Vagina (tissue), 2 donors: Measurements from ENCODE around the gene SH3D19. TPM values are rescaled to one million over a fixed set of nuclear protein-coding genes. Genes with fewer than 3 reads are reported as not detected.
"Not testable (repeated sequence)": the region's sequence is repeated elsewhere in the genome, so short reads cannot be mapped to it uniquely, and the experiment has no call there.

Source experiments
- DNase-seq, 2 donors: peaks; one replicate each; pipeline ENCODE4 v3.0.0-alpha.2; 2017; ENCODE audit errors: extremely low spot score in 2 of 2
- H3K27ac ChIP-seq: fragments of 200-600 bp; sonication (generic); one replicate; pipeline ENCODE4 v1.5.1; 2019
- H3K27me3 ChIP-seq: fragments of 200-600 bp; sonication (generic); one replicate; pipeline ENCODE4 v1.5.1; 2019
- H3K36me3 ChIP-seq, 2 donors: fragments of 200-600 bp; sonication (generic); one replicate each; pipeline ENCODE4 v1.5.1; 2017 to 2019
- H3K4me1 ChIP-seq: fragments of 200-600 bp; sonication (generic); one replicate; pipeline ENCODE4 v1.5.1; 2019
- H3K4me3 ChIP-seq, 2 donors: fragments of 200-600 bp; sonication (generic); 1 replicate in 1 of 2; 2 replicates in 1 of 2; pipeline ENCODE4 v1.5.1; 2016 to 2019
- H3K9me3 ChIP-seq: fragments of 200-600 bp; sonication (generic); one replicate; pipeline ENCODE4 v1.5.1; 2019
- POLR2A ChIP-seq, 2 donors: fragments of 450-650 bp; IDR thresholded peaks; one replicate each; pipeline ENCODE4 v1.6.1; 2017; ENCODE audit warnings: antibody characterized with exemption in 2 of 2, mild to moderate bottlenecking in 2 of 2, moderate library complexity in 2 of 2
- POLR2AphosphoS5 ChIP-seq, 2 donors: sonication (generic); formaldehyde crosslinking; IDR thresholded peaks; one replicate each; pipeline ENCODE4 v1.9.0; 2017; ENCODE audit warnings: antibody characterized with exemption in 2 of 2, mild to moderate bottlenecking in 2 of 2, low read depth in 1 of 2; ENCODE audit not compliant: insufficient read depth in 1 of 2
- intact Hi-C: fragments of 100-400 bp; cut with DNase I; formaldehyde crosslinking; loops from one replicate; pipeline ENCODE4 v1.15.1; 2023
- total RNA-seq: library from RNA; depleted of rRNA; stranded (reverse); fragments of >200 nt; gene quantifications from one replicate; pipeline ENCODE4 v1.2.3, GENCODE V29; 2016
- TF ChIP-seq, protein P1 (sequence below), 3 experiments: fragments of 450-650 bp in 2 of 3; fragments of 200-600 bp in 1 of 3; sonication (generic) in 1 of 3; IDR thresholded peaks; one replicate each; pipeline ENCODE4 v1.5.1; 2017 to 2019; ENCODE audit warnings: antibody characterized with exemption in 3 of 3, mild to moderate bottlenecking in 2 of 3, moderate library complexity in 2 of 3

Gene SH3D19
- total RNA-seq, 1 donor from 2014 or later: 86.4 TPM

DNA sequence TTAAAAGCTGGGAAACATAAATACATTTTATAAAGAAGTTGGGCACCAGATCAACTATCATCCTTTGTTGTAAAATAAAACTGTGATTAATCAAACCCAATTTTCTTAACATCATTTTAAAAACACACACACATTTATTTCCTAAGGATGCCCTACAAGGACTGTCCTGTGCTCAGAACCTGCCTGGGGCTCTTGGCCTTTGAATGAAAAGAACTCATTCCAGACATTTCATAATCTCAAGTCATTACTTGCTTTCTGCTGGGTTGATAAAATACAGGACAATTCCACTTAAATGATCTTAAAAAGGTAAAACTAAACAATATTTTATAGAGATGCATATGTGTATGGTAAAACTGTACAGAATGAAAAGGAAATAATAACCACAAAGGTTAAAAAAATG is 2.8 kb downstream of the SH3D19 start:
- H3K27me3 ChIP-seq: no peaks in the 10 kb centered on the region
- TF ChIP-seq, protein P1, sequence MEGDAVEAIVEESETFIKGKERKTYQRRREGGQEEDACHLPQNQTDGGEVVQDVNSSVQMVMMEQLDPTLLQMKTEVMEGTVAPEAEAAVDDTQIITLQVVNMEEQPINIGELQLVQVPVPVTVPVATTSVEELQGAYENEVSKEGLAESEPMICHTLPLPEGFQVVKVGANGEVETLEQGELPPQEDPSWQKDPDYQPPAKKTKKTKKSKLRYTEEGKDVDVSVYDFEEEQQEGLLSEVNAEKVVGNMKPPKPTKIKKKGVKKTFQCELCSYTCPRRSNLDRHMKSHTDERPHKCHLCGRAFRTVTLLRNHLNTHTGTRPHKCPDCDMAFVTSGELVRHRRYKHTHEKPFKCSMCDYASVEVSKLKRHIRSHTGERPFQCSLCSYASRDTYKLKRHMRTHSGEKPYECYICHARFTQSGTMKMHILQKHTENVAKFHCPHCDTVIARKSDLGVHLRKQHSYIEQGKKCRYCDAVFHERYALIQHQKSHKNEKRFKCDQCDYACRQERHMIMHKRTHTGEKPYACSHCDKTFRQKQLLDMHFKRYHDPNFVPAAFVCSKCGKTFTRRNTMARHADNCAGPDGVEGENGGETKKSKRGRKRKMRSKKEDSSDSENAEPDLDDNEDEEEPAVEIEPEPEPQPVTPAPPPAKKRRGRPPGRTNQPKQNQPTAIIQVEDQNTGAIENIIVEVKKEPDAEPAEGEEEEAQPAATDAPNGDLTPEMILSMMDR (IDR thresholded peaks at IDR 0.05): no peak
- TF ChIP-seq POLR2AphosphoS5 (IDR thresholded peaks at IDR 0.05; ENCODE audit: insufficient read depth in 1 of 2, low read depth in 1 of 2) (no peak), POLR2A (IDR thresholded peaks at IDR 0.05) (no peak)
- H3K4me3 ChIP-seq: no peak overlapping the region
- peaks cover 38% of the 10 kb centered on the region for H3K4me1 ChIP-seq
- H3K36me3 ChIP-seq: no peaks in the 10 kb centered on the region
- H3K27ac ChIP-seq: no peak overlapping the region
- H3K9me3 ChIP-seq: no peaks in the 10 kb centered on the region
- intact Hi-C loops: no loop called here
- DNase-seq: no peak

DNA sequence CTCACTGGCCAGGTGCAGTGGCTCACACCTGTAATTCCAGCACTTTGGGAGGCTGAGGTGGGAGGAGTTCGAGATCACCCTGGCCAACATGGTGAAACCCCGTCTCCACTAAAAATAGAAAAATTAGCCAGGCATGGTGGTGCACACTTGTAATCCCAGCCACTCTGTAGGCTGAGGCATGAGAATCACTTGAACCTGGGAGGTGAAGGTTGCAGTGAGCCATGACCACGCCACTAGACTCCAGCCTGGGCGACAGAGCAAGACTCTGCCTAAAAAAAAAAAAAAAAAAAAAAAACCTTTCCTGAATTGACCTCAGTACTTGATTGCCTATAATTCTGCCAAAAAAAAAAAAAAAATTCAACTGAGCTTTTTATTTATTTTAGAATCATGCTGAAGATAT is 3.2 kb downstream of the SH3D19 start:
- not testable (repeated sequence) for DNase-seq

GRCh38 chr4:151321586-151321985 is 3.8 kb downstream of the SH3D19 start:
- H3K27me3 ChIP-seq: no peaks in the 10 kb centered on the region
- H3K4me3 ChIP-seq: no peak overlapping the region
- H3K4me1 ChIP-seq: peaks cover 48% of the 10 kb centered on the region
- DNase-seq: no peak
- no peak overlapping the region for H3K27ac ChIP-seq
- intact Hi-C loops: no loop called here
- H3K9me3 ChIP-seq: no peaks in the 10 kb centered on the region
- TF ChIP-seq POLR2A (IDR thresholded peaks at IDR 0.05) (no peak), POLR2AphosphoS5 (IDR thresholded peaks at IDR 0.05; ENCODE audit: insufficient read depth in 1 of 2, low read depth in 1 of 2) (no peak)
- TF ChIP-seq, protein P1 (IDR thresholded peaks at IDR 0.05): no peak
- H3K36me3 ChIP-seq: no peaks in the 10 kb centered on the region

More for the DNA sequence above, 3.2 kb downstream of the SH3D19 start:
- H3K9me3 ChIP-seq, H3K27me3 ChIP-seq, H3K4me3 ChIP-seq, H3K27ac ChIP-seq, intact Hi-C loops, H3K36me3 ChIP-seq: not testable (repeated sequence)
- H3K4me1 ChIP-seq: peaks cover 42% of the 10 kb centered on the region

- Histone ChIP-seq H3K27ac (no peak overlapping the region), H3K36me3 (no peaks in the 10 kb centered on the region), H3K4me3 (no peak overlapping the region), H3K4me1 (peaks cover 66% of the 10 kb centered on the region), H3K9me3 (no peaks in the 10 kb centered on the region), H3K27me3 (no peaks in the 10 kb centered on the region)
- intact Hi-C loops: no loop called here
- DNase-seq: no peak
- TF ChIP-seq, protein P1 (IDR thresholded peaks at IDR 0.05): no peak
- TF ChIP-seq POLR2A (IDR thresholded peaks at IDR 0.05) (no peak), POLR2AphosphoS5 (IDR thresholded peaks at IDR 0.05; ENCODE audit: insufficient read depth in 1 of 2, low read depth in 1 of 2) (no peak)
Observed at GRCh38 chr4:151319490-151319889, 5.9 kb downstream of the SH3D19 start.

DNA sequence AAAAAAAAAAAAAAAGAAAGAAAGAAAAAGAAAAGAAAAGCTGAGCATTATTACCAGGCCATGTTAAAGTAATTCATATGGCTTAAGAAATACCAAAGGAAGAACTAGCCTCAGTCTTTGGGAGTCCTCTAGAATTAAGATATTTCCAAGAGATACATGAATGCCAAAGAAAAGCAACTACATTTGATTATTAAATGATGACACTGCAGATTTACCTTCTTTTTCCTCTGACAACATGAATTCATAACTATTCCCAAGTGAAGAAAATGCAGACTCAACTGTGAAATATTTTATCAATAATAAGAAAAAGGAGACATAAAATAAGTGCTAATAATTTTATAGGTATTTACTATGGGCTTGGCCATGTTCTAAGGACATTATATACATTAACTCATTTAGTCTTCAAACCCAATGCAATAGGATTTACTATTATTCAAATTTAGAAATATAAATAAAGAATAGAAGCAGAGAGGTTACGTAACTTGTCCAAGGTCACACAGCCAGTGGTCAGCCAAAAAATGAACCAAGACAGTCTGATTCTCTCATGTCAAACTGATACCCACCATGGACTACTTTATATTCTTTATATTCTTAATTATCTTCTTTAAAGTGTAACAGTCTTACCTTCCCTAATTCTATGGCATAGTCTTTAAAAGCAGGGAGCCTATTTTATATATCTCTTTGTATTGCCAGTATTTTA is 6.9 kb downstream of the SH3D19 start:
- intact Hi-C loops: no loop called here
- H3K4me1 ChIP-seq: peaks cover 66% of the 10 kb centered on the region

More for the DNA sequence above, 6.9 kb downstream of the SH3D19 start:
- no peak overlapping the region for H3K4me3 ChIP-seq
- DNase-seq: no peak
- H3K9me3 ChIP-seq: no peaks in the 10 kb centered on the region
- H3K27me3 ChIP-seq: no peaks in the 10 kb centered on the region
- no peaks in the 10 kb centered on the region for H3K36me3 ChIP-seq
- no peak overlapping the region for H3K27ac ChIP-seq
- TF ChIP-seq, protein P1 (IDR thresholded peaks at IDR 0.05): no peak
- no peak for TF ChIP-seq POLR2AphosphoS5 (IDR thresholded peaks at IDR 0.05; ENCODE audit: insufficient read depth in 1 of 2, low read depth in 1 of 2)
- TF ChIP-seq POLR2A (IDR thresholded peaks at IDR 0.05): no peak
